ENCODE measurements around the gene CCDC9B. TPM values are rescaled to one million over a fixed set of nuclear protein-coding genes. Genes with fewer than 3 reads are reported as not detected.
A peak's percentile ranks its signal among the peaks of the same experiment; 100 is the strongest.

CCDC9B gene
- total and polyA plus RNA-seq, 2 of the 4 experiments (the other 2 are of a cell fraction), result 19.7 to 30.9 TPM

DNA sequence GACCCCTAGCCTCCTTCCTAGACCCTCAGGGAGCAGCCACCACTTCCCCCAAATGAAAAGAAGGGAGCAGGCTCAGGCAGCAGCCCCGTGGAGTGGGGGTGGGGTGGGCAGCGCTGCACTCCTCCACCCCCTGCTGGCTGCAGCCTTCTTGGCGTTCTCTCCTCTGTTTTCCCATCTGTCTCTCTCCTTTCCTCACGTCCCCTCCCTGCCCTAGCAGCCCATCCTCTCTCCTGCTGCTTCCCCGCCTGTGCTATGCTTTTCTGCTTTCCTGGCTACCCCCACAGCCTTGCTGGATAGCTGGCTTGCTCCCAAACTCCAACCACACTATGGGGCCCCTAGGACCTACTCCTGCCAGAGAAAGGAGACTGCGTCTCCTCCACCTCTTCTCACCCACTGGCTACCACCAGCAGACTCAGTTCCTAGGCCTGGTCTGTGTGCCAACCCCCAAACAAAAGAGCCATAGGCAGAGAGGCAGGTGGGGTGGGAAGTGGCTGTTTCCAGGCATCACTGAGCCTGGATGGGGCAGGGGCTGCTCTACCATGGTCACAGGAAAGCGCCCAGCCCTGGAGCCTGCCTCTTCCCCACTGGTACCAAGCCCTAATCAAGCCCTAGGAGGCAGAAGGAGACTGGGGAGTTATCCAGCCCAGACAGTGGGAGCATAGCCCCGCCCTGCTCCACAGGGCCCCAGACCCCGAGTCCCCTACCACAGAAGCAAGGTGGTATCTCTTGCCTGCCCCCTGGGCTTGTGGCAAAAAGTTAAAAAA lies 13.9 kb upstream of the CCDC9B start:
- WGBS, 2 experiments (ENCODE audit: extremely low coverage in 2 of 2, insufficient read length in 1 of 2), result 0% methylated on average over 1 of the region's 9 CpGs; no CpG with 5 or more reads in 1 of the 2 experiments
- intact Hi-C loops (cut with micrococcal nuclease), result no loop called here
- DNase-seq, result peak; percentile 39

More for the DNA sequence above, 13.9 kb upstream of the CCDC9B start:
- Histone ChIP-seq H2BK120ac (ENCODE audit: low read depth, low read length) (no peak overlapping the region), H3K27ac (ENCODE audit: insufficient read depth, low read length) (no peak overlapping the region), H4K5ac (ENCODE audit: low read depth, low read length) (no peak overlapping the region), H3K56ac (ENCODE audit: extremely low read depth, insufficient read depth, low read length) (no peak overlapping the region), H3K4ac (ENCODE audit: low read depth, low read length) (no peak overlapping the region), H3K79me1 (ENCODE audit: low read depth in 1 of 2, low read length in 2 of 2) (no peaks in the 10 kb centered on the region), H3K4me2 (ENCODE audit: low read depth, low read length) (no peak overlapping the region; the same call in 1 of the 2 replicates), H2BK5ac (ENCODE audit: low read depth, low read length, poor library complexity, severe bottlenecking) (no peak overlapping the region), H2BK20ac (ENCODE audit: low read depth, low read length) (no peak overlapping the region), H3K9me1 (ENCODE audit: insufficient read depth, low read length) (no peaks in the 10 kb centered on the region), H4K91ac (ENCODE audit: insufficient read depth, low read depth, low read length) (no peak overlapping the region), H2AFZ (replicated peaks; ENCODE audit: low read length, poor library complexity) (peak overlapping the region; percentile 80), H2AK9ac (replicated peaks; ENCODE audit: low read depth, low read length, poor library complexity) (peak overlapping the region; percentile 58), H3K9me3 (ENCODE audit: control insufficient read depth, insufficient read depth, low read length) (no peaks in the 10 kb centered on the region), H3K23ac (ENCODE audit: low read depth, low read length) (no peak overlapping the region), H3K14ac (replicated peaks; ENCODE audit: low read depth, low read length) (no peak overlapping the region), H3K4me1 (ENCODE audit: control insufficient read depth, insufficient read depth, low read length) (peaks cover 6% of the 10 kb centered on the region; the same call in 1 of the 2 replicates), H3K9ac (ENCODE audit: low read depth, low read length) (no peak overlapping the region), H3K27me3 (ENCODE audit: control insufficient read depth, insufficient read depth, low read length) (peaks cover 26% of the 10 kb centered on the region), H4K8ac (ENCODE audit: low read depth in 2 of 2, low read length in 2 of 2) (no peak overlapping the region), H2BK15ac (ENCODE audit: low read depth, low read length) (no peak overlapping the region), H3K4me3 (ENCODE audit: insufficient read depth, low read depth, low read length) (no peak overlapping the region), H3K18ac (ENCODE audit: low read depth, low read length) (no peak overlapping the region), H2AK5ac (ENCODE audit: low read depth, low read length) (no peak overlapping the region), H3K36me3 (ENCODE audit: control insufficient read depth, insufficient read depth, low read length) (no peaks in the 10 kb centered on the region), H4K20me1 (ENCODE audit: insufficient read depth, low read length) (no peaks in the 10 kb centered on the region)
- in situ Hi-C loops (cut with MboI; ENCODE audit: low sequenced_read_pairs), result no loop called here
- ChIA-PET CTCF (interaction anchor here (0.7 to 4.2 kb wide), 3 partner anchors 11 to 85 kb away, joined by 3 to 15 read pairs (median 3); no protein-coding TSS in a partner anchor), POLR2A (ENCODE audit: unreplicated experiment) (no interaction called here)
- peak; percentile 66 for ATAC-seq (ENCODE audit: low read depth)
- dilution Hi-C loops (cut with HindIII; ENCODE audit: low sequenced_read_pairs, unreplicated experiment), result no loop called here
- no peak for TF ChIP-seq CEBPB (IDR thresholded peaks at IDR 0.05; ENCODE audit: low read depth, low read length)
- TF ChIP-seq POLR2A (IDR thresholded peaks at IDR 0.05; ENCODE audit: low read depth, low read length), result no peak
- TF ChIP-seq, protein P1, sequence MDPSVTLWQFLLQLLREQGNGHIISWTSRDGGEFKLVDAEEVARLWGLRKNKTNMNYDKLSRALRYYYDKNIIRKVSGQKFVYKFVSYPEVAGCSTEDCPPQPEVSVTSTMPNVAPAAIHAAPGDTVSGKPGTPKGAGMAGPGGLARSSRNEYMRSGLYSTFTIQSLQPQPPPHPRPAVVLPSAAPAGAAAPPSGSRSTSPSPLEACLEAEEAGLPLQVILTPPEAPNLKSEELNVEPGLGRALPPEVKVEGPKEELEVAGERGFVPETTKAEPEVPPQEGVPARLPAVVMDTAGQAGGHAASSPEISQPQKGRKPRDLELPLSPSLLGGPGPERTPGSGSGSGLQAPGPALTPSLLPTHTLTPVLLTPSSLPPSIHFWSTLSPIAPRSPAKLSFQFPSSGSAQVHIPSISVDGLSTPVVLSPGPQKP (IDR thresholded peaks at IDR 0.05; ENCODE audit: borderline replicate concordance, low read depth, low read length), result no peak
- TF ChIP-seq MAZ (IDR thresholded peaks at IDR 0.05; ENCODE audit: borderline replicate concordance, low read depth, low read length), result 0 out of 2 replicates have a peak, but pooled peaks have one; percentile 47
- TF ChIP-seq RAD21 (IDR thresholded peaks at IDR 0.05; ENCODE audit: low read length), result peak; percentile 52
- TF ChIP-seq, protein P2, sequence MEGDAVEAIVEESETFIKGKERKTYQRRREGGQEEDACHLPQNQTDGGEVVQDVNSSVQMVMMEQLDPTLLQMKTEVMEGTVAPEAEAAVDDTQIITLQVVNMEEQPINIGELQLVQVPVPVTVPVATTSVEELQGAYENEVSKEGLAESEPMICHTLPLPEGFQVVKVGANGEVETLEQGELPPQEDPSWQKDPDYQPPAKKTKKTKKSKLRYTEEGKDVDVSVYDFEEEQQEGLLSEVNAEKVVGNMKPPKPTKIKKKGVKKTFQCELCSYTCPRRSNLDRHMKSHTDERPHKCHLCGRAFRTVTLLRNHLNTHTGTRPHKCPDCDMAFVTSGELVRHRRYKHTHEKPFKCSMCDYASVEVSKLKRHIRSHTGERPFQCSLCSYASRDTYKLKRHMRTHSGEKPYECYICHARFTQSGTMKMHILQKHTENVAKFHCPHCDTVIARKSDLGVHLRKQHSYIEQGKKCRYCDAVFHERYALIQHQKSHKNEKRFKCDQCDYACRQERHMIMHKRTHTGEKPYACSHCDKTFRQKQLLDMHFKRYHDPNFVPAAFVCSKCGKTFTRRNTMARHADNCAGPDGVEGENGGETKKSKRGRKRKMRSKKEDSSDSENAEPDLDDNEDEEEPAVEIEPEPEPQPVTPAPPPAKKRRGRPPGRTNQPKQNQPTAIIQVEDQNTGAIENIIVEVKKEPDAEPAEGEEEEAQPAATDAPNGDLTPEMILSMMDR (conservative IDR thresholded peaks at IDR 0.05; ENCODE audit: low read depth, low read length), result peak; percentile 70
- peak; percentile 61 for TF ChIP-seq SMC3 (IDR thresholded peaks at IDR 0.05; ENCODE audit: low read depth, low read length)
- no TSS peak for BruUV-seq (replicated peaks)

All from IMR-90 (cell line).